ENCODE results near the gene TAF11L14. TPM values are rescaled to one million over a fixed set of nuclear protein-coding genes. Genes with fewer than 3 reads are reported as not detected.

Gene TAF11L14
- not detected in 2 replicates for total RNA-seq

DNA sequence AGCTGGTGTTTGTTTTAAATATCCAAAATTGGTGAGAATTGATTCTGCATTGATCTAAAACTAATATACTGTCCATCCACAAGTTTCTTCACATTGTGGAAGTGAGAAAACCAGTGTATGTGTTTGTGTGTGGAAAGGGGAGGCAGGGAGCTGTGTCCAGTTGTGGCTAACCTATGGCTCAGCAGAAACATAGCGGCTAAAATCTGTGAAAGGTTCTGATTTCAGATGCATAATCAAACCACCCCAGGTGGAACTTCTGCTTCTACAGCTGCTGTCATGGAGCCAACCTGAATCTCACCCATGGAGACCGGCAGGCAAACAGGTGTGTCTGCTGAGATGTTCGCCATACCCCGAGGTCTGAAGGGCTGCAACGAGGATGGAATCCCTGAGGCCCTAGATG, at the start of gene TAF11L14:
TAF11L14 (plus strand) TSS at position 301 of the 400 bp plus-strand sequence.

GRCh38 chr5:17585658-17586057, 48.6 kb upstream of the TAF11L14 start, which contains the start of gene TAF11L7:
Gene TAF11L7 (minus strand): TSS chr5:17585758.

GRCh38 chr5:17590860-17591259, 43.4 kb upstream of the TAF11L14 start, which contains the start of gene TAF11L8:
Gene TAF11L8 (minus strand): TSS chr5:17590960.

DNA sequence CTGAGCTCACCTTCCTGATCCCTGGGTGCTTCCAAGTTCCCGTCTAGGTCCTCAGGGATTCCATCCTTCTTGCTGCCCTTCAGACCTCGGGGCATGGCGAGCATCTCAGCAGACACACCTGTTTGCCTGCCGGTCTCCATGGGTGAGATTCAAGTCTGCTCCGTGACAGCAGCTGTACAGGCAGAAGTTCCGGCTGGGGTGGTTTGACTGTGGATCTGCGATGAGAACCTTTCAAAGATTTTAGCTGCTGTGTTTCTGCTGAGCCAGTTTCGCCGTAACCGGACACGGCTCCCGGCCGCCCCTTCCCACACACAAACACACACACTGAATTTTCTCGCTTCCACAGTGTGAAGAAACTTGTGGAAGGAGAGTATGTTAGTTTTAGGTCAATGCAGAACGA, 40.0 kb upstream of the TAF11L14 start, which contains the start of gene TAF11L9:
TAF11L9 (minus strand) TSS at position 140 of the 400 bp plus-strand sequence.

DNA sequence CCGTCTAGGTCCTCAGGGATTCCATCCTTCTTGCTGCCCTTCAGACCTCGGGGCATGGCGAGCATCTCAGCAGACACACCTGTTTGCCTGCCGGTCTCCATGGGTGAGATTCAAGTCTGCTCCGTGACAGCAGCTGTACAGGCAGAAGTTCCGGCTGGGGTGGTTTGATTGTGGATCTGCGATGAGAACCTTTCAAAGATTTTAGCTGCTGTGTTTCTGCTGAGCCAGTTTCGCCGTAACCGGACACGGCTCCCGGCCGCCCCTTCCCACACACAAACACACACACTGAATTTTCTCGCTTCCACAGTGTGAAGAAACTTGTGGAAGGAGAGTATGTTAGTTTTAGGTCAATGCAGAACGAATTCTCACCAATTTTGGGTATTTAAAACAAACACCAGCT, 36.5 kb upstream of the TAF11L14 start, which contains the start of gene TAF11L10:
TAF11L10 (minus strand) TSS at position 101 of the 400 bp plus-strand sequence.

DNA sequence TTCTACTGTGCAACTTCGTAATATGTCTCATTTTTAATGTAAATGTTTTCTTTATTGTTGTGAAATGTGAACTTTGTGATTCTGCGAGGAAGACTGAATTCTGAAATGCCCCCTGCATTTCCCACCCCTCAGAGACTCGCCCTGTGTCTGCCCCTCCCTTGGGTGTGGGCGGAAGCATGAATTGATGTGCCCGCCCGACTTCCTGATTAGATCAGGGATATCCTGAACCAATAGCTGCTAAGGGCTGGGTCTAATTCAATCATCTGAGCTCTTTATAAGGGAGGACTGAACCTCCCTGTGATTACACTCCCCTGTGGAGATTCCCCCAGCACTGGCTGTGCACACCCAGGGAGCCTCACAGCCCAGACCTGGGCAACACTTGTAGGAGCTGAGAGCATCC, 30.4 kb upstream of the TAF11L14 start, which contains the start of gene TAF11L11:
TAF11L11 (plus strand) TSS at position 304 of the 400 bp plus-strand sequence.

DNA sequence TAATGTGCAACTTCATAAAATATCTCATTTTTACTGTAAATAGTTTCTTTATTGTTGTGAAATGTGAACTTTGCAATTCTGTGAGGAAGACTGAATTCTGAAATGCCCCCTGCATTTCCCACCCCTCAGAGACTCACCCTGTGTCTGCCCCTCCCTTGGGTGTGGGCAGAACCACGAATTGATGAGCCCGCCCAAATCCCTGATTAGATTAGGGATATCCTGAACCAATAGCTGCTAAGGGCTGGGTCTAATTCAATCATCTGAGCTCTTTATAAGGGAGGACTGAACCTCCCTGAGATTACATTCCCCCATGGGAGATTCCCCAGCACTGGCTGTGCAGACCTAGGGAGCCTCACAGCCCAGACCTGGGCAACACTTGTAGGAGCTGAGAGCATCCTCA, 24.2 kb upstream of the TAF11L14 start, which contains the start of gene TAF11L12:
TAF11L12 (plus strand) TSS at position 301 of the 400 bp plus-strand sequence.

DNA sequence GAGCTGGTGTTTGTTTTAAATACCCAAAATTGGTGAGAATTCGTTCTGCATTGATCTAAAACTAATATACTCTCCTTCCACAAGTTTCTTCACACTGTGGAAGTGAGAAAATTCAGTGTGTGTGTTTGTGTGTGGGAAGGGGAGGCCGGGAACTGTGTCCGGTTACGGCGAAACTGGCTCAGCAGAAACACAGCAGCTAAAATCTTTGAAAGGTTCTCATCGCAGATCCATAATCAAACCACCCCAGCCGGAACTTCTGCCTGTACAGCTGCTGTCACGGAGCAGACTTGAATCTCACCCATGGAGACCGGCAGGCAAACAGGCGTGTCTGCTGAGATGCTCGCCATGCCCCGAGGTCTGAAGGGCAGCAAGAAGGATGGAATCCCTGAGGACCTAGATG, 2.5 kb upstream of the TAF11L14 start, which contains the start of gene TAF11L13:
TAF11L13 (plus strand) TSS at position 301 of the 400 bp plus-strand sequence.

Other genes starting within 250 kb of the TAF11L14 start
- not detected in 2 replicates for gene TAF11L2, start 136.2 kb upstream of the TAF11L14 start, total RNA-seq
- not detected in 2 replicates for gene TAF11L3, start 116.1 kb upstream of the TAF11L14 start, total RNA-seq
- gene TAF11L4, start 112.7 kb upstream of the TAF11L14 start, total RNA-seq = not detected in 2 replicates
- not detected in 2 replicates for gene TAF11L5, start 109.2 kb upstream of the TAF11L14 start, total RNA-seq
- gene TAF11L6, start 105.8 kb upstream of the TAF11L14 start, total RNA-seq = not detected in 2 replicates
- gene TAF11L7, start 48.7 kb upstream of the TAF11L14 start, total RNA-seq = not detected in 2 replicates
- gene TAF11L8, start 43.5 kb upstream of the TAF11L14 start, total RNA-seq = not detected in 2 replicates
- not detected in 2 replicates for gene TAF11L9, start 40.1 kb upstream of the TAF11L14 start, total RNA-seq
- not detected in 2 replicates for gene TAF11L10, start 36.6 kb upstream of the TAF11L14 start, total RNA-seq
- gene TAF11L11, start 30.3 kb upstream of the TAF11L14 start, total RNA-seq = not detected in 2 replicates
- gene TAF11L12, start 24.1 kb upstream of the TAF11L14 start, total RNA-seq = not detected in 2 replicates
- gene TAF11L13, start 2.4 kb upstream of the TAF11L14 start, total RNA-seq = not detected in 2 replicates